ENCODE results near the gene ERICH4. TPM values are rescaled to one million over a fixed set of nuclear protein-coding genes. Genes with fewer than 3 reads are reported as not detected.

Gene ERICH4
- total RNA-seq, 4 donors from 2014 or later, result not detected

GRCh38 chr19:41449079-41449864 lies 6.3 kb downstream of the ERICH4 start:
- peak; percentile 89 for ATAC-seq
- peaks cover 42% of the 10 kb centered on the region for H3K27me3 ChIP-seq
- WGBS, 2 donors (ENCODE audit: low coverage in 1 of 2), result 0 to 5% methylated on average over 4 to 7 of the region's 22 CpGs
- no peaks in the 10 kb centered on the region for H3K9me3 ChIP-seq
- H3K27ac ChIP-seq, result no peak overlapping the region
- peak overlapping the region in 1 of 2 donors; percentile 27 for H3K4me3 ChIP-seq
- peaks cover 0 to 14% (median 4%) of the 10 kb centered on the region in 3 donors for H3K4me1 ChIP-seq
- no peaks in the 10 kb centered on the region for H3K36me3 ChIP-seq
- TF ChIP-seq POLR2A (IDR thresholded peaks at IDR 0.05), result no peak
- TF ChIP-seq, protein P1, sequence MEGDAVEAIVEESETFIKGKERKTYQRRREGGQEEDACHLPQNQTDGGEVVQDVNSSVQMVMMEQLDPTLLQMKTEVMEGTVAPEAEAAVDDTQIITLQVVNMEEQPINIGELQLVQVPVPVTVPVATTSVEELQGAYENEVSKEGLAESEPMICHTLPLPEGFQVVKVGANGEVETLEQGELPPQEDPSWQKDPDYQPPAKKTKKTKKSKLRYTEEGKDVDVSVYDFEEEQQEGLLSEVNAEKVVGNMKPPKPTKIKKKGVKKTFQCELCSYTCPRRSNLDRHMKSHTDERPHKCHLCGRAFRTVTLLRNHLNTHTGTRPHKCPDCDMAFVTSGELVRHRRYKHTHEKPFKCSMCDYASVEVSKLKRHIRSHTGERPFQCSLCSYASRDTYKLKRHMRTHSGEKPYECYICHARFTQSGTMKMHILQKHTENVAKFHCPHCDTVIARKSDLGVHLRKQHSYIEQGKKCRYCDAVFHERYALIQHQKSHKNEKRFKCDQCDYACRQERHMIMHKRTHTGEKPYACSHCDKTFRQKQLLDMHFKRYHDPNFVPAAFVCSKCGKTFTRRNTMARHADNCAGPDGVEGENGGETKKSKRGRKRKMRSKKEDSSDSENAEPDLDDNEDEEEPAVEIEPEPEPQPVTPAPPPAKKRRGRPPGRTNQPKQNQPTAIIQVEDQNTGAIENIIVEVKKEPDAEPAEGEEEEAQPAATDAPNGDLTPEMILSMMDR (IDR thresholded peaks at IDR 0.05), result peak; percentile 85 to 96 (median 94)

- Histone ChIP-seq H3K4me1 (peaks cover 0 to 14% (median 4%) of the 10 kb centered on the region in 3 donors), H3K27me3 (peaks cover 41% of the 10 kb centered on the region), H3K36me3 (no peaks in the 10 kb centered on the region), H3K4me3 (no peak overlapping the region), H3K27ac (no peak overlapping the region), H3K9me3 (no peaks in the 10 kb centered on the region)
- no peak for ATAC-seq
- whole genome bisulfite sequencing, 2 donors (ENCODE audit: low coverage in 1 of 2), result 40% methylated on average over 1 to 3 of the region's 3 CpGs
- TF ChIP-seq, protein P1 (IDR thresholded peaks at IDR 0.05), result no peak
- TF ChIP-seq POLR2AphosphoS5 (IDR thresholded peaks at IDR 0.05), result no peak
- no peak for TF ChIP-seq POLR2A (IDR thresholded peaks at IDR 0.05)
- no peak for TF ChIP-seq EP300 (IDR thresholded peaks at IDR 0.05)
Measured at GRCh38 chr19:41449865-41450178, 6.9 kb downstream of the ERICH4 start.

- 66 to 80% methylated on average over 1 to 2 of the region's 6 CpGs for whole genome bisulfite sequencing, 2 donors (ENCODE audit: low coverage in 1 of 2)
- no peak overlapping the region for H3K27ac ChIP-seq
- H3K4me1 ChIP-seq, result peaks cover 0 to 25% (median 4%) of the 10 kb centered on the region in 3 donors
- H3K27me3 ChIP-seq, result peaks cover 25% of the 10 kb centered on the region
- TF ChIP-seq POLR2A (IDR thresholded peaks at IDR 0.05) (no peak), EP300 (IDR thresholded peaks at IDR 0.05) (no peak), POLR2AphosphoS5 (IDR thresholded peaks at IDR 0.05) (no peak)
- TF ChIP-seq, protein P1 (IDR thresholded peaks at IDR 0.05), result no peak
- no peaks in the 10 kb centered on the region for H3K9me3 ChIP-seq
- no peak overlapping the region for H3K4me3 ChIP-seq
- ATAC-seq, result no peak
- no peaks in the 10 kb centered on the region for H3K36me3 ChIP-seq
Measured at GRCh38 chr19:41452584-41453275, 9.8 kb downstream of the ERICH4 start.

- WGBS, 2 donors (ENCODE audit: low coverage in 1 of 2), result 12 to 13% methylated on average over 2 of the region's 2 CpGs
- Histone ChIP-seq H3K27ac (peak overlapping the region in 1 of 4 donors; percentile 12), H3K27me3 (peaks cover 49% of the 10 kb centered on the region), H3K4me3 (no peak overlapping the region), H3K9me3 (no peaks in the 10 kb centered on the region), H3K4me1 (peaks cover 0 to 12% (median 0%) of the 10 kb centered on the region in 3 donors), H3K36me3 (no peaks in the 10 kb centered on the region)
- no peak for TF ChIP-seq POLR2A (IDR thresholded peaks at IDR 0.05)
- TF ChIP-seq, protein P1 (IDR thresholded peaks at IDR 0.05), result no peak
- no peak for TF ChIP-seq POLR2AphosphoS5 (IDR thresholded peaks at IDR 0.05)
- no peak for TF ChIP-seq EP300 (IDR thresholded peaks at IDR 0.05)
- no peak for ATAC-seq
Measured at GRCh38 chr19:41455936-41456335, 13.0 kb downstream of the ERICH4 start.

Measured in gastroesophageal sphincter (tissue), 4 donors.